Measurements from ENCODE around the gene OR2J1. TPM values are rescaled to one million over a fixed set of nuclear protein-coding genes. Genes with fewer than 3 reads are reported as not detected.
A peak's percentile ranks its signal among the peaks of the same experiment; 100 is the strongest.

Gene OR2J1
- total RNA-seq (1 to 10 TPM; 1.3 to 1.4 TPM), polyA plus RNA-seq (ENCODE audit: insufficient read depth, low read depth, low replicate concordance) (not detected)
- long read RNA-seq, donor 1: 0 reads
- long read RNA-seq, donor 2: 0 reads

- intact Hi-C loops (cut with DNase I; ENCODE audit: low total_unique reads): no loop called here
- no peak for DNase-seq
- TF ChIP-seq, protein P1, sequence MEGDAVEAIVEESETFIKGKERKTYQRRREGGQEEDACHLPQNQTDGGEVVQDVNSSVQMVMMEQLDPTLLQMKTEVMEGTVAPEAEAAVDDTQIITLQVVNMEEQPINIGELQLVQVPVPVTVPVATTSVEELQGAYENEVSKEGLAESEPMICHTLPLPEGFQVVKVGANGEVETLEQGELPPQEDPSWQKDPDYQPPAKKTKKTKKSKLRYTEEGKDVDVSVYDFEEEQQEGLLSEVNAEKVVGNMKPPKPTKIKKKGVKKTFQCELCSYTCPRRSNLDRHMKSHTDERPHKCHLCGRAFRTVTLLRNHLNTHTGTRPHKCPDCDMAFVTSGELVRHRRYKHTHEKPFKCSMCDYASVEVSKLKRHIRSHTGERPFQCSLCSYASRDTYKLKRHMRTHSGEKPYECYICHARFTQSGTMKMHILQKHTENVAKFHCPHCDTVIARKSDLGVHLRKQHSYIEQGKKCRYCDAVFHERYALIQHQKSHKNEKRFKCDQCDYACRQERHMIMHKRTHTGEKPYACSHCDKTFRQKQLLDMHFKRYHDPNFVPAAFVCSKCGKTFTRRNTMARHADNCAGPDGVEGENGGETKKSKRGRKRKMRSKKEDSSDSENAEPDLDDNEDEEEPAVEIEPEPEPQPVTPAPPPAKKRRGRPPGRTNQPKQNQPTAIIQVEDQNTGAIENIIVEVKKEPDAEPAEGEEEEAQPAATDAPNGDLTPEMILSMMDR (IDR thresholded peaks at IDR 0.05): no peak
- TF ChIP-seq POLR2A (IDR thresholded peaks at IDR 0.05): no peak
- Histone ChIP-seq H3K9me3 (no peaks in the 10 kb centered on the region), H3K27ac (no peak within 1 kb of the TSS), H3K36me3 (ENCODE audit: low read depth, missing control alignments) (no peaks in the 10 kb centered on the region), H3K27me3 (no peaks in the 10 kb centered on the region), H3K4me1 (no peaks in the 10 kb centered on the region), H3K4me3 (no peak within 1 kb of the TSS)
- WGBS, 2 donors: 82 to 88% methylated on average over 3 of the region's 3 CpGs
These were observed at the start of gene OR2J1 for GRCh38 chr6:29099190-29099589. Gene OR2J1, plus strand, starts transcription at chr6:29099490. Its CDS starts 1,453 bp downstream, at chr6:29100943.

- no peak overlapping the region for H3K4me3 ChIP-seq
- no peaks in the 10 kb centered on the region for H3K4me1 ChIP-seq
- H3K27ac ChIP-seq: no peak overlapping the region
- no peaks in the 10 kb centered on the region for H3K27me3 ChIP-seq
- no peaks in the 10 kb centered on the region for H3K36me3 ChIP-seq (ENCODE audit: low read depth, missing control alignments)
- WGBS, 2 donors: 71 to 72% methylated on average over 3 of the region's 3 CpGs
- no peak for DNase-seq
- intact Hi-C loops (cut with DNase I; ENCODE audit: low total_unique reads): no loop called here
- no peak for TF ChIP-seq POLR2A (IDR thresholded peaks at IDR 0.05)
- TF ChIP-seq, protein P1 (IDR thresholded peaks at IDR 0.05): no peak
- H3K9me3 ChIP-seq: no peaks in the 10 kb centered on the region
These were observed 47.6 kb upstream of the OR2J1 start for GRCh38 chr6:29051680-29052079.

- peak; percentile 43 for DNase-seq
- intact Hi-C loops (cut with DNase I; ENCODE audit: low total_unique reads): no loop called here
- H3K27ac ChIP-seq: no peak overlapping the region
- H3K36me3 ChIP-seq (ENCODE audit: low read depth, missing control alignments): no peaks in the 10 kb centered on the region
- no peaks in the 10 kb centered on the region for H3K27me3 ChIP-seq
- no peaks in the 10 kb centered on the region for H3K4me1 ChIP-seq
- H3K9me3 ChIP-seq: no peaks in the 10 kb centered on the region
- TF ChIP-seq, protein P1 (IDR thresholded peaks at IDR 0.05): peak in 2 of 3 experiments; percentile 34 to 63
- TF ChIP-seq POLR2A (IDR thresholded peaks at IDR 0.05): no peak
- 51 to 57% methylated on average over 9 of the region's 9 CpGs for WGBS, 2 donors
- H3K4me3 ChIP-seq: no peak overlapping the region
These were observed 27.2 kb upstream of the OR2J1 start for GRCh38 chr6:29071831-29072723.

GRCh38 chr6:29079203-29079602 is 20.1 kb upstream of the OR2J1 start:
- TF ChIP-seq, protein P1 (IDR thresholded peaks at IDR 0.05): no peak
- no peak for TF ChIP-seq POLR2A (IDR thresholded peaks at IDR 0.05)
- Histone ChIP-seq H3K4me1 (no peaks in the 10 kb centered on the region), H3K36me3 (ENCODE audit: low read depth, missing control alignments) (no peaks in the 10 kb centered on the region), H3K9me3 (no peaks in the 10 kb centered on the region), H3K27ac (no peak overlapping the region), H3K4me3 (no peak overlapping the region), H3K27me3 (no peaks in the 10 kb centered on the region)
- no peak for DNase-seq
- intact Hi-C loops (cut with DNase I; ENCODE audit: low total_unique reads): no loop called here
- WGBS, 2 donors: 75 to 80% methylated on average over 1 of the region's 1 CpG
